T-cell (primary cell): Measurements from ENCODE around the gene ACAP3. TPM values are rescaled to one million over a fixed set of nuclear protein-coding genes. Genes with fewer than 3 reads are reported as not detected.

Experiments
- ATAC-seq, 4 experiments: fragments of 200-7000 bp in 3 of 4; fragments of 150-1000 bp in 1 of 4; cut with Tn5 transposase; replicated peaks in 1 of 4; 1 replicate in 3 of 4; 2 replicates in 1 of 4; pipeline ENCODE4 v1.10.0; 2021; ENCODE audit warnings: moderate library complexity in 3 of 4, mild to moderate bottlenecking in 2 of 4, moderate number of reproducible peaks in 1 of 4
- CTCF ChIA-PET, 2 donors: fragments of 300-600 bp; sonication (Branson Sonifier 250); formaldehyde crosslinking; loops; one replicate each; lab custom pipeline; 2022; ENCODE audit warnings: antibody characterized with exemption in 2 of 2; lab: Charles Lee
- POLR2A ChIA-PET, 2 donors: fragments of 300-600 bp; sonication (Branson Sonifier 250); formaldehyde crosslinking; loops; one replicate each; lab custom pipeline; 2022; ENCODE audit warnings: antibody characterized with exemption in 2 of 2; lab: Charles Lee
- DNase-seq, 35 experiments: peaks; one replicate each; pipeline versions ENCODE4 v3.0.0 to v3.0.0-alpha.2; 2013 to 2023
- H3K27ac ChIP-seq: one replicate; pipeline ENCODE4 v1.5.1; 2013; ENCODE audit warnings: low read length
- H3K27me3 ChIP-seq, 2 experiments: replicated peaks in 1 of 2; 1 replicate in 1 of 2; 2 replicates in 1 of 2; pipeline versions ENCODE4 v1.6.1 to v1.7.0; 2013; ENCODE audit warnings: low read length in 1 of 2, mixed read lengths in 1 of 2; ENCODE audit not compliant: control insufficient read depth in 2 of 2, insufficient read depth in 2 of 2; ENCODE audit errors: extremely low read depth in 1 of 2
- H3K36me3 ChIP-seq, 2 donors: 1 replicate in 1 of 2; 2 replicates in 1 of 2; pipeline versions ENCODE4 v1.6.1 to v1.7.0; 2013; ENCODE audit warnings: low read length in 1 of 2; ENCODE audit not compliant: control insufficient read depth in 2 of 2, insufficient read depth in 1 of 2; ENCODE audit errors: extremely low read depth in 1 of 2
- H3K4me1 ChIP-seq, 2 experiments: 1 replicate in 1 of 2; 2 replicates in 1 of 2; pipeline versions ENCODE4 v1.6.1 to v1.7.0; 2013; ENCODE audit warnings: low read length in 2 of 2, mixed read lengths in 1 of 2; ENCODE audit not compliant: insufficient read depth in 2 of 2, control insufficient read depth in 1 of 2; ENCODE audit errors: extremely low read depth in 1 of 2
- H3K4me3 ChIP-seq, 2 donors: 1 replicate in 1 of 2; 2 replicates in 1 of 2; pipeline versions ENCODE4 v1.5.1 to v1.7.0; 2013; ENCODE audit warnings: mild to moderate bottlenecking in 2 of 2, low read length in 1 of 2, moderate library complexity in 1 of 2; ENCODE audit not compliant: control insufficient read depth in 1 of 2; ENCODE audit errors: extremely low read depth in 1 of 2
- H3K9me3 ChIP-seq: 2 replicates; pipeline ENCODE4 v1.7.0; 2013
- H3K27ac Mint-ChIP-seq, 2 donors: one replicate each; pipeline ENCODE4 v1.8.0; 2020 to 2021; ENCODE audit warnings: mild to moderate bottlenecking in 2 of 2, mixed read lengths in 2 of 2
- H3K27me3 Mint-ChIP-seq, 2 donors: one replicate each; pipeline ENCODE4 v1.8.0; 2021 to 2022; ENCODE audit warnings: mixed read lengths in 2 of 2
- H3K36me3 Mint-ChIP-seq: one replicate; pipeline ENCODE4 v1.8.0; 2021; ENCODE audit warnings: mixed read lengths
- H3K4me1 Mint-ChIP-seq, 3 donors: one replicate each; pipeline ENCODE4 v1.8.0; 2020 to 2022; ENCODE audit warnings: mixed read lengths in 3 of 3, mild to moderate bottlenecking in 1 of 3
- H3K4me3 Mint-ChIP-seq, 3 donors: one replicate each; pipeline ENCODE4 v1.8.0; 2020 to 2022; ENCODE audit warnings: mild to moderate bottlenecking in 3 of 3, mixed read lengths in 3 of 3, moderate library complexity in 3 of 3
- H3K9me3 Mint-ChIP-seq, 3 donors: one replicate each; pipeline ENCODE4 v1.8.0; 2020 to 2022; ENCODE audit warnings: mixed read lengths in 3 of 3
- WGBS: methylation state at CpG from one replicate; pipeline ENCODE4 v1.1.5; 2013; ENCODE audit warnings: missing lambda C conversion rate; ENCODE audit not compliant: insufficient coverage; 5-methylcytosine and 5-hydroxymethylcytosine counted together
- total RNA-seq, 35 experiments: library from RNA in 6 of 35; stranded (reverse) in 6 of 35; fragments of 120-200 nt in 1 of 35; gene quantifications; one replicate each; pipeline versions ENCODE4 v1.2.1 to v1.2.4 and lab custom pipeline; 2013 to 2026

Gene ACAP3
- total RNA-seq, 5 donors from 2014 or later (not counting 1 experiment from before 2014, with no cell fraction given), result 63.0 to 107 (median 99.8) TPM

- Mint-ChIP-seq H3K36me3 (no peaks in the 10 kb centered on the region), H3K4me3 (no peak overlapping the region), H3K27me3 (peaks cover 0 to 2% of the 10 kb centered on the region in 2 donors), H3K9me3 (no peaks in the 10 kb centered on the region), H3K27ac (no peak overlapping the region), H3K4me1 (peaks cover 6 to 13% (median 11%) of the 10 kb centered on the region in 3 donors)
- ChIA-PET CTCF (no interaction called here), POLR2A (interaction anchor here in 1 of 2 donors (0.6 kb wide), 1 partner anchor 55 kb away, joined by 3 read pairs; no protein-coding TSS in a partner anchor)
- no peak for ATAC-seq
- H3K9me3 ChIP-seq, result no peaks in the 10 kb centered on the region
- DNase-seq, result no peak
- H3K27ac ChIP-seq, result no peak overlapping the region
- H3K4me1 ChIP-seq, result peaks cover 7 to 32% of the 10 kb centered on the region in 2 experiments
- no peaks in the 10 kb centered on the region for H3K36me3 ChIP-seq
- WGBS, result 42% methylated on average over 39 of the region's 45 CpGs
- peaks cover 0 to 55% of the 10 kb centered on the region in 2 experiments for H3K27me3 ChIP-seq
- H3K4me3 ChIP-seq, result no peak overlapping the region
Measured at GRCh38 chr1:1245817-1246576, 61.7 kb downstream of the ACAP3 start.

- WGBS, result 83% methylated on average over 11 of the region's 23 CpGs
- no peak overlapping the region for H3K4me3 Mint-ChIP-seq
- peaks cover 0 to 2% of the 10 kb centered on the region in 2 donors for H3K27me3 Mint-ChIP-seq
- H3K27ac ChIP-seq, result no peak overlapping the region
- POLR2A ChIA-PET, result interaction anchor here in 1 of 2 donors (0.6 kb wide), 1 partner anchor 55 kb away, joined by 3 read pairs; no protein-coding TSS in a partner anchor
- H3K36me3 Mint-ChIP-seq, result no peaks in the 10 kb centered on the region
- no peaks in the 10 kb centered on the region for H3K36me3 ChIP-seq
- no peak for ATAC-seq
- H3K4me1 ChIP-seq, result peaks cover under 1 to 25% of the 10 kb centered on the region in 2 experiments
- no peaks in the 10 kb centered on the region for H3K9me3 ChIP-seq
- H3K4me3 ChIP-seq, result no peak overlapping the region
- H3K9me3 Mint-ChIP-seq, result no peaks in the 10 kb centered on the region
- peaks cover 0 to 7% (median 7%) of the 10 kb centered on the region in 3 donors for H3K4me1 Mint-ChIP-seq
- peaks cover 0 to 60% of the 10 kb centered on the region in 2 experiments for H3K27me3 ChIP-seq
- DNase-seq, result no peak
- CTCF ChIA-PET, result no interaction called here
- H3K27ac Mint-ChIP-seq, result no peak overlapping the region
Measured at GRCh38 chr1:1245178-1245816, 62.4 kb downstream of the ACAP3 start.

- no peaks in the 10 kb centered on the region for H3K36me3 ChIP-seq
- no peak overlapping the region for H3K27ac ChIP-seq
- ChIA-PET CTCF (no interaction called here), POLR2A (no interaction called here)
- ATAC-seq, result no peak
- peaks cover 0 to 16% of the 10 kb centered on the region in 2 experiments for H3K4me1 ChIP-seq
- H3K27me3 Mint-ChIP-seq, result peaks cover 0 to 2% of the 10 kb centered on the region in 2 donors
- 90% methylated on average over 25 of the region's 30 CpGs for WGBS
- peaks cover 0 to 69% of the 10 kb centered on the region in 2 experiments for H3K27me3 ChIP-seq
- no peaks in the 10 kb centered on the region for H3K9me3 Mint-ChIP-seq
- H3K4me3 ChIP-seq, result no peak overlapping the region
- DNase-seq, result no peak
- H3K27ac Mint-ChIP-seq, result no peak overlapping the region
- no peaks in the 10 kb centered on the region for H3K4me1 Mint-ChIP-seq
- no peaks in the 10 kb centered on the region for H3K9me3 ChIP-seq
- no peaks in the 10 kb centered on the region for H3K36me3 Mint-ChIP-seq
- H3K4me3 Mint-ChIP-seq, result no peak overlapping the region
Measured at GRCh38 chr1:1244192-1244811, 63.4 kb downstream of the ACAP3 start.

- 78% methylated on average over 15 of the region's 23 CpGs for WGBS
- H3K9me3 Mint-ChIP-seq, result no peaks in the 10 kb centered on the region
- peaks cover 0 to 2% of the 10 kb centered on the region in 2 donors for H3K27me3 Mint-ChIP-seq
- ChIA-PET CTCF (no interaction called here), POLR2A (no interaction called here)
- no peak overlapping the region for H3K4me3 Mint-ChIP-seq
- no peaks in the 10 kb centered on the region for H3K4me1 Mint-ChIP-seq
- Histone ChIP-seq H3K4me1 (peaks cover 0 to 16% of the 10 kb centered on the region in 2 experiments), H3K9me3 (no peaks in the 10 kb centered on the region), H3K27me3 (peaks cover 0 to 74% of the 10 kb centered on the region in 2 experiments), H3K36me3 (no peaks in the 10 kb centered on the region), H3K4me3 (no peak overlapping the region), H3K27ac (no peak overlapping the region)
- no peaks in the 10 kb centered on the region for H3K36me3 Mint-ChIP-seq
- no peak for DNase-seq
- H3K27ac Mint-ChIP-seq, result no peak overlapping the region
- ATAC-seq, result no peak
Measured at GRCh38 chr1:1243807-1244191, 63.9 kb downstream of the ACAP3 start.

GRCh38 chr1:1243266-1243660 is 64.5 kb downstream of the ACAP3 start:
- Histone ChIP-seq H3K27me3 (peaks cover 0 to 80% of the 10 kb centered on the region in 2 experiments), H3K27ac (no peak overlapping the region), H3K9me3 (no peaks in the 10 kb centered on the region), H3K4me3 (no peak overlapping the region), H3K4me1 (peaks cover 0 to 16% of the 10 kb centered on the region in 2 experiments), H3K36me3 (no peaks in the 10 kb centered on the region)
- ChIA-PET CTCF (no interaction called here), POLR2A (no interaction called here)
- H3K4me1 Mint-ChIP-seq, result no peaks in the 10 kb centered on the region
- H3K4me3 Mint-ChIP-seq, result no peak overlapping the region
- no peaks in the 10 kb centered on the region for H3K36me3 Mint-ChIP-seq
- H3K27ac Mint-ChIP-seq, result no peak overlapping the region
- WGBS, result 87% methylated on average over 20 of the region's 23 CpGs
- H3K9me3 Mint-ChIP-seq, result no peaks in the 10 kb centered on the region
- ATAC-seq, result no peak
- DNase-seq, result no peak
- peaks cover 0 to 2% of the 10 kb centered on the region in 2 donors for H3K27me3 Mint-ChIP-seq
